Mesenteric fat pad (tissue), 1 donor: ENCODE measurements around the gene PLXDC1. TPM values are rescaled to one million over a fixed set of nuclear protein-coding genes. Genes with fewer than 3 reads are reported as not detected.

Source experiments
- DNase-seq: peaks from one replicate; pipeline ENCODE4 v3.0.0-alpha.2; 2020; ENCODE audit warnings: low spot score
- total RNA-seq: library from RNA; stranded (reverse); fragmentation: NEBNext Ultra II Directional; extraction: Animal tissue kit (Norgen Biotek cat#: 25700); gene quantifications from one replicate; pipeline ENCODE4 v1.2.1, GENCODE V29; 2021
- donor health status: DM: yes; HTN: yes; CAD: no.

The PLXDC1 gene
- total RNA-seq, 1 donor from 2014 or later: 6.3 TPM

DNA sequence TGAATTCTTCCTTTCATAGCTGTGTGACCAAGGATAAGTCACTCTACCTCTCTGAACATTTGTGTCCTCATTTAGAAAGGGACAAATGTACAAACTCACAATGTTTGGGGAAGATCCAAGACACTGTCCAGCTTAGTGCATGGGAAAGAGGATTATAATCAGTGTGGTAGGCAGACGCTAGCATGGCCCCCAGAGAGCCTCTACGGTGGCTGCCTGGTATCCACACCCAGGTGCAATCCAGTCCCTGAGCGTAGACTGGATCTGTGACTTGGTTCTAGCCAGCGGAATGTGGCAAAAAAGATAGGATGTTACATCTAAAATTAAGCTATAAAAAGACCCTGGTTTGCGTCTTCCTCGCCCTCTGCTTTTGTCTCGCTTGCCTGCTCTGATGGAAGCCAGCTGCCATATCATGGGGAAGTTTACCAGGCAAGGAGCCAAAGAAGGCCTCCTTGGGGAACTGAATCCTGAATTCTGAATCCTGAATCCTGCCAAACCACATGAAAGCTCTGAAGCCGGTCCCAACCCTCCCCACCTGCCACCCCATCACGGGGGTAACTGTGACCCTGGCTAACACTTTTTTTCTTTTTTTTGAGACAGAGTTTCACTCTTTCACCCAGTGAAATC lies 51.7 kb downstream of the PLXDC1 start:
- DNase-seq: no peak

DNA sequence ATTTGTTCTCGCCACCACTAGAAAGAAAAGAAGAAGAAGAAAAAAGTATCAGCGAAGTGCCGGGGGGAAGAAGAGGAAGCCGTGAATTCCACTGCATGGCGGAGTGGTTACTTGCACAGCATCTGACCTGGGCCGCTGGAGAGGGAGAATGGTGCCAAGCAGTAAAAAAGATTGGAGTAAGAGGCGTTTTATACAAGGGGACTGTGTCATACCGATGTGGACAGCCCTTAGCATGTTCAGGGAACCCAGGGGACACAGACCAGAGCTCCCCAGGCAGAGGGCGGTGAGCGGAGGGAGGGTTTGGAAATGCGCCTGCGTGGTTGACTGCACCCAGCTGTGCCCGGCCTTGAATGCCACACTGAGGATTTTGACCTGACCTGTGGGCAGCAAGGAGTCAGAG lies 52.8 kb downstream of the PLXDC1 start:
- DNase-seq: no peak

DNA sequence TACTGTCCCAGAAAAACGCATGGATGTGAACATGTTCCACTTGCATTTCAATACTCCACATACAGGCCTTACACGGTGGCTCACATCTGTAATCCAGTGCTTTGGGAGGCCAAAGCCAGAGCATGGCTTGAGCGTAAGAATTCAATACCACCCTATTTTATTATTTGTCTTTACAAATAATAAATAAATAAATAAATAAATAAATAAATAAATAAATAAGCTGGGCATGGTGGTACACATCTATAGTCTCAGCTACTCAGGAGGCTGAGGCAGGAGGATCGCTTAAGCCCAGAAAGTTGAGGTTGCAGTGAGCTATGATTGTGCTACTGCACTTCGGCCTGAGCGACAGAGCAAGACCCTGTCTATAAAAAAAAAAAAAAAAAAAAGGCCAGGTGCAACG lies 53.9 kb downstream of the PLXDC1 start:
- DNase-seq: no peak

- no peak for DNase-seq
These were observed 54.3 kb downstream of the PLXDC1 start for GRCh38 chr17:39097150-39097519.

GRCh38 chr17:39096508-39097149 lies 54.8 kb downstream of the PLXDC1 start:
- DNase-seq: no peak

- no peak for DNase-seq
These were observed 56.1 kb downstream of the PLXDC1 start for GRCh38 chr17:39095309-39095686.

DNA sequence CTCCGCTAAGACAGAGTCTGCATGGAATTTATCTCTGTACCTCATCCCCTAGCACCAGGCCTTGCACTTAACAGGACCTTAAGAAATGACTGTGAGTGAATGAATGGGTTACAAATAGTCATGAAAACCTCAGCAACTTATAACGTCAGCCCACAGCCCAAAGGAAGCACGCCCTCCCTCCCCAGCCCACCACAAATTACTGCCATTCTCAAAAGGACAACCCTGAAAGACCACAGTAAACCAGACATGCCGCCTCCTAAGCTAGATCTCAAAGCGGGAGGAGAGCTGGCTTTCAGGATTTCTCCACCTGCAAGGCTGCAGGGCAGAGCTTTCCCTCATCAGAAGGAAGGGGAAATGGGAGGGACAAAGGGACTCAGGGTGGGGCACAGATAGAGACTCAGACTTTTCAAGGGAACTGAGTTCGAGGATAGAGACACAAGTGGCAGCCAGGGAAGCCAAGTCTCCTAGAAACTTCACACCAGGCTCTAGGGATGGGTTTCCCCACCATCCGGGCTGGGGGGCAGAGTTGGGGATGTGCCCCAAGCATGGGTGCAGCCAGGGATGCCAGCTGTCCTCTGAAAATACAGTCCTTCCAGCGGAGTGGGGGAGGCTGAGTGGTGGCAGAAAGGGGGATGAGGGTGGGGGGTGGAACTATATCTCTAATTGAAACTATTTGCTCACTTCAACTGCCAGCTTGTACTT lies 56.7 kb downstream of the PLXDC1 start:
- DNase-seq: no peak

DNA sequence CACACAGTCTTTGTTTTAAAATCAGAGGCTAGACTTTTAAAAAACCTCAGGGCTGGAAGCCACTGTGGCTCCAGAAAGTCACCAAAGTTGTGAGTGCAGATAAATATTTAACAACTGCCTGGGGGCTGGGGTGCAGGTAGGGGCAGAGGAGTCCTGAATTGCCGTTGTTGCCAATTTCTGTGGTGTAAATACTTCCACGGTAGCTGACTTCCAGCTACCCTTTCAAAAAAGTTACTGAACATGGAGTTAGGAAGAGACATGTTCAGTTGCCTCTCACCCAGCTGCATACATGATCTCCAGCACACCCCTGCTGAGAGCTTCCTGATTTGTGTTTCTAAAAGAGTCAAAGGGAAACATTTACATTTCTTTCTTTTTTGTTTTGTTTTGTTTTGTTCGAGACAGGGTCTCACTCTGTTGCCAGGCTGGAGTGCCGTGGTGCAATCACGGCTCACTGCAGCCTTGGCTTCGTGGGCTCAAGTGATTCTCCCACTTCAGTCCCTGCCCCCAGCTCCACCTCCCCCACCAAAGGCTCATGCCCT lies 58.7 kb downstream of the PLXDC1 start:
- no peak for DNase-seq

DNA sequence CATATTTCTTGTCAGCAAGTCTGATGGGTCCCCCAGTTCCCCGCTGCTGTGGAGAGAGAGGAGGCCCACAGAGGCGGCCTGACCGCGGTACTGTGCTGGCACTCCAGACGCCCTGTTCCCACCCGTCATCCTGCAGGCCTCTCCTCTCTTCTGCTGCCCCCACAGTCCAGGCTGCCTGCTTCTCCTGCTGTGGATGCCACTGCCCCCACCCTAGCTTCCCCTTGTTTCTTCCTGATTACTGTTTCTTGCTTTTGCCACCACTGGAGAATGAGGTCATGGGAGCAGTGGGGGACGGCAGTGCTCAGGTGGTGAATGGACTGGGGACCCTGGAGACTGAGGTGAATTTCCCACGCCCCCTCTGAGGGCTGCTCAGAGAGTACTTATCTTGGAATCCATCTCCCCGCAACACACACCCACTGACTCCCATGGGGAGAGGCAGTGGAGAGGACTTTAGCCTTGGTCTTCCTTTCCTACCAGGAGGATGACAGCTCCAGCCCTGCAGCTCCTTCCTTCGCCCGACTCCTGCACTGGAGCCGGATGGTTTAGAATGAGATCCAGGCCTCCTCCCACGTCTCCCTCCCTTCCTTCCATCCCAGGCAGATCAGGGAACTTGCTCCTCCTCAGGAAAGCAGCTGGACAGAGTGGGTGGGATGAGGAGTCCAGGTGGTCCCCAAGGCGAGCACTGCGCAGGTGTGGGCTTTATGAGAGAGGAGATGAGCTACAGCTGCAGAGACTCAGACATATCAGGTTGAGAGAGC lies 60.4 kb downstream of the PLXDC1 start:
- no peak for DNase-seq

DNA sequence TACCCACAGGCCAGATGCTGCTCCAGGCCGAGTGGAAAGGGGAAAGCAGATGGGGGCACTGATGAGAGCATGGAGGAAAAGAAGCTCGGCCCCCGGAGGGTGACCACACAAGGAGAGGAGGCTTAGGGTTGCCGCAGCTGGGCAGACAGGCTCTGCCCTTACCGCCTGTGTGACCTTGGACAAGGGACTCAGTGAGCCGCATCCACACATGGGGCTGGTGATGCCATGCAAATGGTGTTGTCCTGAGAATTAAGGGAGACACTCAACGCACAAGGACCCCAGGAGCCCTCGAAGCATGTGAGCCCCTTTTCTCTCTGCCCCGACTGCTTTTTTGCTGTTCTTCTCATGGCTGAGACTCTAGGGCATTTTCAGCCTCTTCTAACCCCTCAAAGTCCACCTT lies 61.0 kb downstream of the PLXDC1 start:
- DNase-seq: no peak

DNA sequence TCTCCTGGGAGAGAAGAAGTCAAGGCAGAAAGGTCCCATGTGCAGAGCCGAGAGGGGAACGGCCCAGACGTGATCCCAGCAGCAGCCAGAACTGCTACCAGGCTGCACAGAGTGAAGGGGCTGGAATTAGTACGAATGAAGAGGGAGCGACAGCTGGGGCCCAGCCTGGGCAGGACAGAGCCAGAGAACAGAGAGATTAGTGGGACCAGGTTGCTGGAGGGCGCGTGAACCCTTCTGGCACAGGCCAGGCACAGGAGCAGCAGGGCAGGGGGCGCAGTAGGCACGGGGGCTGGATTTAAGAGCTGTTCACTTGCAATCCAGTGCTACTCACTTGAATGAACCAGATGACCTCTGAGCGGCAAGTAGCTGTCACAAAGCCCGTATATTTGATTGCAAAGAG lies 66.9 kb downstream of the PLXDC1 start:
- no peak for DNase-seq

GRCh38 chr17:39083270-39083669 lies 68.2 kb downstream of the PLXDC1 start:
- DNase-seq: no peak

DNA sequence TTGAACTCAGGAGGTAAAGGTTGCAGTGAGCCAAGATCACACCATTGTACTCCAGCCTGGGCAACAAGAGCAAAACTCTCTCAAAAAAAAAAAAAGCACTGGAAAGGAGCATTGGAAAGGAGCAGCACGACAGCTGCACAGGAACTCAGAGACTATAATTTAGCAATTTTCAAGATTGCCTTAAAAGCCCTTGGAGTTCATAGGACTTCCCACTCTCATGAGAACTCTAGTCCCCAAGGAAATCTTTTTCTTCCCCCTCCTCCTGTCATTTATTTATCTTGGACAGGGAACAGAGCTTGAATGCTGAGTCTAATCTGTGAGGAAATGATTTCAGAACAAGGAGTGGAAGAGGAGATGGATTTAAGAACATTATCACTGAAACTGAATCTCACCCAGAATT lies 69.0 kb downstream of the PLXDC1 start:
- no peak for DNase-seq

- DNase-seq: no peak
These were observed 69.6 kb downstream of the PLXDC1 start for GRCh38 chr17:39081851-39082250.

- DNase-seq: no peak
These were observed 70.9 kb downstream of the PLXDC1 start for GRCh38 chr17:39080421-39081078.

DNA sequence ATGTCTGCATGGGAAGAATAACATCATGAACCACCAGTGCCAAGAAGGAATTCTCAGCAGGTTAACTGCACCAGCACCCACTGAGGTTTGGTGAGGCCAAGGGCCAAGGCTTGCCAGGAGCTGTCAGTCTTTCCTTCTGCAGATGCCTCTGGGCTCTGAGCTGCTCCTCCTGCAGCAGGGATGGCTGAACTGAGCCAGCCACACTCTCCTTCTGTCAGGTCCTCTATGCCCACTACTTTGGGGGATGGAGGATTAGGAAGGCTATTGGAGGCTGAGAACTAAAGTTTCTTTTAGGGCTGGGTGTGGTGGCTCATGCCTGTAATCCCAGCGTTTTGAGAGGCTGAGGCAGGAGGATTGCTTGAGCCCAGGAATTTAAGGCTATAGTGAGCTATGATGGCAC lies 71.6 kb downstream of the PLXDC1 start:
- no peak for DNase-seq

DNA sequence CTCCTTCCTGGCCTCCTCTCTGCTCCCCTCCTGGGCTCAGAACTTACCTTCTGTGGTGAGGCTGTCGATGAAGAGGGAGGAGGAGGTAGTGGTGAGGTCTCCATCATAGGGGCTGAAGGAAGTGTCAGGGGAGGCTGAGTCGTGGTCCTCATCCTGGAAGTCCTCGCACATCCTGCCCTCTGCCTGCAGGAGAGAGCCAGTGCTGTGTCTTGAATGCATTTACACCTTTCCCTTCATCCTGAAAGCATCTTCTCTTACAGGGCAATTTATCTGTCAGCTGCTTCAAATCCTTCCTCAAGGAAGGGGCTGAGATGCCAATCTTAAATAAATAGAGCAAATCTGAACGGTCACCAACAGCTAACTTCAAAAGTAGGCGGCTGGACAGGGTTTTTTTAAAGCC lies 73.6 kb downstream of the PLXDC1 start:
- no peak for DNase-seq

- no peak for DNase-seq
These were observed 74.2 kb downstream of the PLXDC1 start for GRCh38 chr17:39077252-39077651.

- no peak for DNase-seq
These were observed 76.8 kb downstream of the PLXDC1 start for GRCh38 chr17:39074676-39075075.

DNA sequence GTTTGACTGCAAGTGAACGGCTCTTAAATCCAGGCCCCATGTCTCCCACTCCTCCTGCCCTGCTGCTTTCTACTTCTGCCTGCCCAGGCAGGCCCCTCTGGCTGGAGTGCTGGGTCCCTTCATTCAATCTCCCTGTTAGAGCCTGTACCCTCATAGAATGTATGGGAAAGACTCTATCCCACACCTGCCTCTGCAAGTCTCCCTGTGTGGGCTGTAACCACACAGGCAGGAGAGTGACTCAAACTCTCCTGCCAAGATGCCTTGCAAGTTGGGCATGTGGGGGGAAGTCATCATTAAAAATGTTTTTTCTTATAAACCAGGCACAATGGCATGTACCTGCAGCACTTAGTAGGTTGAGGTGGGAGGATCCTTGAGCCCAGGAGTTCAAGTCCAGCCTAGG lies 77.5 kb downstream of the PLXDC1 start:
- DNase-seq: no peak

DNA sequence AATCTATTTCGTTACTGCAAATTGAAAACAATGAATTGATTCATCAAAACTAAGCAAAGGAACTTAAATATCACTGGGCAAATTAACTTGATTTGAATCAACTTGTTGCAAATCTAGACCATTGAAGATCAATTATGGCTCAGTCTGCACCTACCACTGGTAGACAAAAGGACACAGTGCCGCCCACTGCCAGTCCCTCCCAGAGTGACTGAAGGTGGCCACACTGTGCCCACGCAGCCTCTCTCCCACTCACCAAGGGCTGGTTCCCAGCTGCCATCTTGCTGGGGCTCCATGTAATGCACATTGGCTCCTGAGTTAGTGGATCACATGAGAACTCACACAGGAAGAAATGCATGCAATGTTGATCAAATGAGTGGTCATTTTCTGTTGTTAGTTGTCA lies 78.1 kb downstream of the PLXDC1 start:
- DNase-seq: no peak
